Fibroblast of skin of abdomen (primary cell): ENCODE data around the gene SLC47A1.
"Not testable (repeated sequence)": the region's sequence is repeated elsewhere in the genome, so short reads cannot be mapped to it uniquely, and the experiment has no call there.

Experiments used
- DNase-seq: peaks from one replicate; pipeline ENCODE4 v3.0.0-alpha.2; 2013

The SLC47A1 gene

DNA sequence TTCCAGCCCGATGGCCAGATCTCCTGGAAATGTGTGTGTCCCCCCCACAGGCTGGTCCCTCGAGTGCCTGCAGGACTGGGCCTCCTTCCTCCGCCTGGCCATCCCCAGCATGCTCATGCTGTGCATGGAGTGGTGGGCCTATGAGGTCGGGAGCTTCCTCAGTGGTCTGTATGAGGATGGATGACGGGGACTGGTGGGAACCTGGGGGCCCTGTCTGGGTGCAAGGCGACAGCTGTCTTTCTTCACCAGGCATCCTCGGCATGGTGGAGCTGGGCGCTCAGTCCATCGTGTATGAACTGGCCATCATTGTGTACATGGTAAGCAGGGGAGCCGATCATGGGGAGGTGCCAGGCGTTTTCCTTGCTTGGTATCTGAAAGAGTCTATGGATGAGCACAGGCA lies 22.1 kb downstream of the SLC47A1 start:
- no peak for DNase-seq

DNA sequence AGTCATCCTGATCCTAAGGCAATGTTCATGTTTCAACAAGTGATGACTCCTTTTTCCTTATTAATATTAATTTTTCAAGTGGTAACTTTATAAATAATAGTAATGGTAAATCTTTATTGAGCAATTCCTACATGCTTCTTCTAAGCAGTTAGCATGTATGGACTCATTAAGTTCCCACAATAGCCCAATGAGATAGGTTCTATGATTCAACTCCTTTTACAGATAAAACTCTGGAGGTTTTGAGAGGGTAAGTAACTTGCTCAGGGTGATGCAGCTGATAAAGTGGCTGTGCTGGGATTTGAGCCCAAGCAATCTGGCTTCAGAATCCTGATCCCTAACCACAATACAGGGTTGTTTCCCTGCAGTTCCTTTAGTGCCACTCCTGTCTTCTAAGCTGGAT lies 25.3 kb downstream of the SLC47A1 start:
- no peak for DNase-seq

DNA sequence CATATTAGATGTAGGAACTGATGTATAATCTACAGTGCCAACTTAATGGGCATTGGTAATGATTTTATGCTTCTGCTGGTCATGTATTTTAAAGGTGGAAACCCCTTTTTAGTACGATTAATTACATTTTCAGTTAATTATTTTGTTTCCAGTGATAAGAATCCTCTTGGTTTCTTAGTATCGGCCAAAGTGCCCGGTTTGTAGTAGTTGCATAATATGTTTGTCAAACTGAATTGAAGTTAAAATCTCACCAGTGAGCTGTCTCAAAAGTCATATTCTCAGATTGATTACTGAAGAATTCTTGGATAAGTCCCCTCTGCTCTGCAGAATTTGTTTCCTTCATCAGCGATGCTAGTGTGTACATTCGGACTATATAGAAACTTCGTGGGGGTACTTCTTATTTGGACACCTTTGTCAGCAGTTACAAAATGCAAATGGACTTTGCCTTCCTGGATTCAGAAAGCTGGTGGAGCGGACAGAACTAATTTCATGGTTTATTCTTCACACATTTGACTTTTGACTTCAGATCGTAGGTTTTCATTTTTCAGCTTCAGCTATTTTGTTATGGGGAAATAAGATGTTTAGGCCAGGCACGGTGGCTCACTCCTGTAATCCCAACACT lies 28.2 kb downstream of the SLC47A1 start:
- no peak for DNase-seq

DNA sequence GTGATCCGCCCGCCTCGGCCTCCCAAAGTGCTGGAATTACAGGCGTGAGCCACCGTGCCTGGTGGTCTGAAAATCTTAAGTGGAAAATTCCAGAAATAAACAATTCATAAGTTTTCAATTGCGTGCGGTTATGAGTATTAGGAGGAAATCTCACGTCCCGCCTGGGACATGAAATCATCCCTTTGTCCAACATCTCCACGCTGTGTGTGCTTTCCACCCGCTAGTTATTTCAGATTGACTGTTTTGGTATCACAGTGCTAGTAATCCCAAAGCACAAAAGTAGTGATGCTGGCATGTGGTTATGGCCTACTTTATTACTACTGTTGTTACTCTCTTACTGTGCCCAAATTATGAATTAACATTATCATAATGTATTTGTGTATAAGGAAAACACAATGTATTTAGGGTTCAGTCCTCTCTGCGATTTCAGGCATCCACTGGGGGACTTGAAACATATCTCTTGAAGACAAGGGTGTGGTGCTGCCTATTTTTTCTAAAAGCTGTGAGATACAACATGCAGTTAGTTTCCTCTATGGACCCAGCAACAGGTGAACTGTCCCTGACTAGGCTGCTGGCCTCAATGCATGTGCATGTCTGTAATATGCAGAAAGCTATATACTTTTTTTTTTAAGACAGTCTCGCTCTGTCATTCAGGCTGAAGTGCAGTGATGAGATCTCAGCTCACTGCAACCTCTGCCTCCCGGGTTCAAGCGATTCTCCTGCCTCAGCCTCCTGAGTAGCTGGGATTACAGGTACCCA lies 32.3 kb downstream of the SLC47A1 start:
- DNase-seq = no peak

DNA sequence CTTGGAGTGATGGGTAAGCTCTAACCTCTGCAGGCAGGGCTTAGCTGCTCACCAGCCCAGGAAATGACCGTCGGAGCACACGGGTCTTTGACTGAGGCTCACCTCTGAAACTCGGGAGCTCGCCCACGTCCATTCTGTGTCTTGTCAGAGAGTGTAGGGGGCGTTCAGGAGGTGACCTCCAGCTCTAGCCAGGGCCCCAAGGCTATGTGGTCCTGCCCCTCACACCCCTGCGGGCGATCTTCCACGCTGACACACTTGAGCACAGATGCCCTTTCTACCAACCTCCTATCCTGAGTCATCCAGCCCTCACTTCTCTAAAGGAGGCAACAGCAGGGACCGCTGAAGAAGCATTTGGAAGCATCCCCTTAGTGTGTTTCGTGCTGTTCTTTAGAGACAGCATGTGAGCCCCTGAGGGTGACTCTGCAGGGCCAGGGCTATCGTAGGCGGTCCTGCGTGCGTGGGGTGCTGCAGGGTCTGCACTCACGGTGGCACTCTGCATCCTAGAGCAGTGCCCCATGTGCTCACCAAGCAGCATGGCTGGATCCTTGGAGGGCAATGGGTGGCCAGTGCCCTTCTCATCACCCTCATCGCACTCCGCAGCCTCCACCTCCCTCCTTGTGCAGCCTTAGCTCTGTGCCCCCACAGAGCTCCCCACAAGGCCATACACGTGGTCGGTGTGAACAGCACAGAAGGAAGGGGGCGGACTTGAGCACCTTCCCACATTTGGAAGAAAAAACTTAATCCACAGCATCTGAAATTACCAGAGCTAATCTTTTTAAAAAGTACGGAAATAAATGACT lies 33.8 kb downstream of the SLC47A1 start:
- no peak for DNase-seq

DNA sequence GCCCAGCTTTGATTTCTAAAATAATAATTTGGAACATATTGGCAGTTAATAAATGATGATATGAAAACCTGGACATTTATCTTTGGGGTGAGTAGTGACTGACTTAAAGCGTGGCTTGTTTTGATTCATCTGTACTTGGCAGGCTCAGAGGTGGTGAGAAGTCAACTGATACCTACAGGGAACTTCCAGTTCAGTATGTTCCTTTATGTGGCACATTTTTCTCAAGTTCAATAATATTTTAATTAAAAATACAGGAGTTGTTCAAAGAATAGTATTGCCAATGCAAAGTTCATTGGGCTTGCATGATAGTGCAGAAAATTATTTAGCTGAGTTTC lies 34.3 kb downstream of the SLC47A1 start:
- DNase-seq = no peak

DNA sequence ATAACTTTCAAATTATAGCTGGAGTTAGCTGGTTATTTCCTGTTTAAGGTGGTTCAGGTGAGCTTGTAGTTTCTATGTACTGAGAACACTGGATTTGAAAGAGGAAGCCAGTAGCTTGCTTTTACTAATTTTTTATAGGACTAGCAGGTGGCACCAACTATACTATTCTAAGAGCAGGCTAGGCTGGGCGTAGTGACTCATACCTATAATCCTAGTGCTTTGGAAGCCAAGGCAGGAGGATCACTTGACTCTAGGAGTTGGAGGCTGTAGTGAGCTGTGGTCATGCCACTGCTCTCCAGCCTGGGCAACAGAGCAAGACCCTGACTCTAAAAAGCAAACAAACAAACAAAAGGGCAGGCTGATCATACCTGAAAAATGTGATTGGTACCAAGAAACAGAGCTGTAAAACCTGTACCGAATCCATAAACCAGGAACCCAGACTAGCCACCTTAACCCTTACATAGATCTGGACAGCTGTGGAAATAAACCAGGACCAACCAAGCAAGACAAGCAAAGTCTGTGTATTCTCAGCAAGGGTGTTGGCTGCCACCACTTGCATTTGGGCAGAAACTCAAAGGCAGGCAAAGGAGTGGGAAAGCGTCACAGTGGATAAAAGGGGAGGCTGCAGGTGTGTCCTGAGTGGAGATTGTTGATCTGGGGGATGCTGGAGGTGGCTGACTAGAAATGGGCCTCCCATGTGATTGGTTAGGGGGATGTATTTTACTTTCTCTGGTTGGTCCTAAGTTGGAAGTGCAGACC lies 36.3 kb downstream of the SLC47A1 start:
- DNase-seq = no peak

DNA sequence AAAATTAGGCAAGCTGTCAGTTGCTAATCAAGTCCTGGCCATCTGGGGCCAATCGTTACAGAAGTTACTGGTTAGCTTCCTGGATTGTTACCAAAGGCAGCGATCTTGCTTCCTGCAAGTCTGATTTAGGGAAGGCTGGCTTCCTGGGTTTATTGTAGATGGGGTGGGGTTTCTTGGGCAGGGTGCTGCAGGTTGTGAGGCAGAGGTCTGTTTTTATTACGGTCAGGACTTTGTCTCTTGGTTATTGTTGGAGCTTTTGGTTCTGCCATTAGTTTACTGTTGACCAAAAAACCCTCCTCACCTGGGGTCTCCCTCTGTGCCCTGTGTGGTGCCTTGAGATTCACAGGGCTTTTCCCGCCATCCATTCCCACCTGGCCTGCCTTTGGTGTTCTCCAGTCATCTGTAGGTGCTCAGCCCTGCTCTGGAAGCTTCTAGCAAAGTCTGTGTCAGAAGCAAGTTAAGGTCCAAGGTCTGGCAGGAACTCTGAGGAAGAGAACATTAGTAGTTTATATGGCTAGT lies 36.9 kb downstream of the SLC47A1 start:
- no peak for DNase-seq

DNA sequence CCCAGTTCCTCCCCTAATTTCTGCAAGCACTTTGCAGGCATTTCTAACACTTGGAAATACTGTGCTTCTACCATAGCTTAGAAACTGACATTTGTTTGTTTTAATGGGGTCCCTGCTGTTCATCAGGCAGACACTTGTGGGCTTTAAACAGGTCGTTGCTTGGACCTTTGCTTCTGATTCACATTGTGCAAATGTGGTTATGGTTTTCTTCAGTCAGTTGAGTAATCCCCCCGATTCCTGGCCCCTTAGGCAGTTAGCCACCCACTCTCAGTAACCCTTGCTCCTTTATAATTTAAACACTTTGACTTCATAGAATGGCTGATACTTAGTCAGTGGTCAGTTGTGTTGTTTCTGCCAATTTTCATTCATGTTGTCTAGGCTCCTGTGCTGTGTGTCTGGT lies 39.4 kb downstream of the SLC47A1 start:
- no peak for DNase-seq

DNA sequence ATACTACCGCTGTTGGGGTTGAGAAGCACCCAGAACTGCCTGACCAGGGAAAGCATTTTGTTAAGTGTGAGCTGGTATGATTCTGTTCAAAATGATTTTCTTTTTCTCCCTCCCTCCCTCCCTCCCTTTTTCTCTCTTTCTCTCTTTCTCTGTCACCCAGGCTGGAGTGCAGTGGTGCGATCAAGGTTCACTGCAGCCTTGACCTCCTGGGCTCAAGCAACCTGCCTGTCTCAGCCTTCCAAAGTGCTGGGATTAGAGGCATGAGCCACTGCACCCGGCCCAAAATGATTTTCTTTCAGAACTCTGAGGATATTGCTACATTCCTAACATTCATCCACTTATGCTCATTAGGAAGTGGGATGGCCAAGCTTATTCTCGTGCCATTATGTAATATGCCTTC lies 41.3 kb downstream of the SLC47A1 start:
- no peak for DNase-seq

DNA sequence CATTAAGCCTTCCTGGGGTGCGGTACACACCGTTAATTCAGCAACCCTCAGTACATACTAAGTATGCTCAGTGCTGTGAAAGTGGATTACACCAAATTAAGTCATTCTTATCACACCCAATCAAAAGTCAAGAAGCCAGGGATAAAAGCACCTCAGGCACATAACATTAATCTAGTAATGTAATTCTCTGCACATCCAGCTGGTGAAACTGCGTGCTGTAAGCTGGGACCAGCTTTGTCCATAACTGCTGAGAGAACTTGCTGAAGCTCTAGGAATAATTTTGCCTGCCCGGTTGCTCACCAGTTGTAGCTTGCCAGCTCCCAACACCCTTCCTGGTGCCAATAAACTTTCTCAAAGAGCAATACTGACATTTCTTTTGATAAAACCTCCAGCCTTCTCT lies 44.9 kb downstream of the SLC47A1 start:
- DNase-seq = no peak

DNA sequence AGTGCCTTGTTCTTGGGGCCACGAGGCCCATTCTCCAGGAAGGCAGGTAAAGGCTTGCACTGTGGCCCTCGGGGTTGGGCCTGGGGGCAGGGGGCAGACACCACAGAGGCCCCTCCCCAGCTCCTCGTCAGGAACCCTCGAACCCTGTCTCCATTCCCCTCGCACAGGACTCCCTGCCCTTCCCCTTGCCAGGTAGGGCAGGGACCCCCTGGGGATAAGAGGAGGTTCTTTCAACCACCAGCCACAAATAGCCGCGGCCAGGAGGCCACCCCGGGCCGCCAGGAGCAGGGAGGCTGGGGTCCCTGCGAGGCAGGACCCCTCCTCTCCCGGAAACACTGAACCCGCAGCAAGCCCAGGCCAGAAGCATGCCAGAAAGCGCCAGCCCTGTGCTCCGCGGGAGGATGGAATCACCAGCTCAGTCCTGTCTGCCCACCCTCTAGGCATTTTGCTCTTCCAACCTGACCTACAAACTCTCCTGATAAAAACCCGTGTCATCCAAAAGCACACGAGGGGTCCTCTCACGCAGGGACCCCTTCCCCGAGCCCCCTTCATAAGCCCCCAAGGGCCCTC lies 45.6 kb downstream of the SLC47A1 start:
- no peak for DNase-seq

DNA sequence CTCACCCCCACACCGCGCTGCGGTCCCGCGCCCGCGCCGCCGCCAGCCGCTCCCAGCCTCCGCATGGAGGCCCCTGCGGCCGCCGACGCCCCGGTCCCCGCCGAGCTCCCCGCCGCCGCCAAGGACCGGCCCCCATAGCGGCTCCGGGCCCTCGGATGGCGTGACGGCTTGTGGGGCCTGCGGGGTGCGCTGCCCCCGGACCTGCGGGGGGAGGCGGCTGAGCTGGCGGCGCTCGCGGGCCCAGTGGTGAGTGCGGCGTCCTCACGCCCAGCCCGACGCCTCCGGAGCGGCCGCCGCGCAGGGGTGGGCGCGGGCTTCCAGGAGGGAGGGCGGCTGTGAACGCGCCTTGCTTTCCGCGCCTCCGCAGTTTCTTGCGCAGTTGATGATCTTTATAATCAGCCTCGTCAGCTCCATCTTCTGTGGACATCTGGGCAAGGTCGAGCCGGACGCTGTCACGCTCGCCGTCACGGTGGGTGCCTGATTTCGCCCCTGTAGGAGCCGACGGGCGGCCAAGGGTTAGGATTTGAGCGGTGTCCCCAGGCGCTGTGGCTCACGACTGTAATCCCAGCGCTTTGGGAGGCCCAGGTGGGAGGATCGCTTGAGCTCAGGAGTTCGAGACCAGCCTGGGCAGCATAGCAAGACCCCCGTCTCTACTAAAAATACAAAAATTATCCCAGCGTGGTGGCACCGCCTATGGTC lies 46.4 kb downstream of the SLC47A1 start:
- DNase-seq = no peak

DNA sequence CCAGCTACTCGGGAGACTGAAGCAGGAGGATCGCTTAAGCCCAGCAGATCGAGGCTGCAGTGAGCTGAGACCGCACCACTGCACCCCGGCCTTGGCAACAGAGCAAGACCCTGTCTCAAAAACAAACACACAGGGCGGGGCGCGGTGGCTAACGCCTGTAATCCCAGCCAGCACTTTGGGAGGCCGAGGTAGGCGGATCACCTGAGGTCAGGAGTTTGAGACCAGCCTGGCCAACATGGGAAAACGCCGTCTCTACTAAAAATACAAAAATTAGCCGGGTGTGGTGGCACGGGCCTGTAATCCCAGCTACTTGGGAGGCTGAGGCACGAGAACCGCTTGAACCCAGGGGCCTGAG lies 46.9 kb downstream of the SLC47A1 start:
- not testable (repeated sequence) for DNase-seq

DNA sequence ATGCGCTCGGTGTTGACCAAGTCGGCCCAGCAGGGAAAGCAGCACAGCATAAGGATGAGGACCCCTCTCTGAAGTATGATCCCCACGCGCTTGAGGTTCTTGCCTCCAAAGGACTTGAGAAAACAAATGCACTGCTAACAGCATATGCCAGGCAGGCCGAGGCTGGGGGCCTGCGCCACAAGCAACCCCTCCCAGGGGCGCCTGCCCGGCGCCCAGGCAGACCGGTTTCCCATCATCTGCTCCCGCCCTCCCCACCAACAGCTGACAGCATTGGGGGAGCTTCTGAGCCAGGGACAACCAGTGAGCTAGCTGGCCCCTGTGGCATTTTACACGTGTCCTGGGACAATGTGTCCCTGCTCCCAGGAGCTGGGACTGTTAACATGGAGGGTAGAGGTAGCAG lies 48.5 kb downstream of the SLC47A1 start:
- not testable (repeated sequence) for DNase-seq

DNA sequence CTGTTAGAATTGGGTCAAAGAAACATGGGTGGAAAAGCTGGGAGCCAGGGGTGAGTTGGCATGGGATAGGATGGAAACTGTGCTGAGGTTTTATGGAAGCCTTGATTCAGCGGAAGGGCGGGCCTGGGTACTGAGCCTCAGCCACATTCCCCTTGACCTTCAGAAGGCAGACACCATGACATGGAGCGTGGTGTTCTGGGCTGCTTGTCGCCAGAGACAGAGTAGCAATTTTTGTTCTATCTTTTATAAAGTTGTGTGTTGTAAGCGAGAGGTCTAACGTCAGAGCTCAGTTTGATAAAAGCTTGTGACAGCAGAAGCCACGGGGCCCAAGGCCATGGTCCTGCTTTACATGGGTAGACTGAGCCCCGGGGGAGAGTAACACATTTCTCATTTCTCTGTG lies 50.2 kb downstream of the SLC47A1 start:
- DNase-seq = no peak

DNA sequence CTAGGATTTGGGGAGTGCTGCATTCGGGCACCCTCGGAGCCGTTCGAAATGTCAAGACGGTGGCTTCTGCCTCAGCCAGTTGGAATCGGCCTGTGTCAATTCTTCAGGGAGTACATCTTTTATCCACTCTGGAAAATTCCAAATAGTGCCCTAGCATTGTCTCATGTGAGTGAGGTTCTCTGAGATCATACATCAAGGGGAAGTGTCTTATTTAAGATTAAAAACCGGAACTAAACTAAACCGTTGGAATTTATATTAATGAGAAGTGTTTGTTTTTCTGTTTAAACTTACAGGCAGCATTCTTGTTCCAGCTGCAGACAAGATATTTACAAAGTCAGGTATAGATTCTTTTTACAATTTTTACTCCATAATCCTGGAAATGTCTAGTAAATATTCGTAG lies 56.8 kb downstream of the SLC47A1 start:
- no peak for DNase-seq

DNA sequence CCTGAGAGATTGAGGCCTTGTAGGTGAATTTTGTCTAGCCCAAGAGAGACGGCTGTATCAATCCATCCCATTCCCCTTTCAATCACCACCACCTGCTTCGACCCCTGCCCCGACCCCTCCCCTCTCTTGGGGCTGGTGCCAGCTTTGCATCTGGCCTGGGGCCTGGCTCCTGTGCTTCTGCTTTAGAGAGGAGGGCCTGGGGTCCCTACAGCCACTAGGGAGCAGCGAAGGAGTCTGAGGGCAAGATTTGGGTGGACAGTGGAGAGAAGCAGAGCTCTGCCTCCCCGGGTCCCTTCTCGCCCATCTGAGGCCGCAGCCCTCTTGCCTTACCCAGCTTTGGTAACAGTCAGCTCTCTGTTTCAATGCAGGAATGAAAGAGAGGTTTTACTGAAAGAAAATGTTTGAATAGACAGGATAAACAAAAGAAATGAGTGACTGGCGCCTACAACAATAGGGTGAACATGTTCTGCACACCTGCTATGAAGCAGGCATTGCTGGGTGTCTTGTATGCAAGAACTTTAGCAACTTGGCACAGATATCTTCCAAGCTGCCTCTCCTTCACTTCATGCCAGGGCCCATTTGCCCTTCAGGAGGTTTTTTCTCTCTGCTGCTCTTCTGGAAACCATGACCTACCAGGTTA lies 57.4 kb downstream of the SLC47A1 start:
- no peak for DNase-seq

DNA sequence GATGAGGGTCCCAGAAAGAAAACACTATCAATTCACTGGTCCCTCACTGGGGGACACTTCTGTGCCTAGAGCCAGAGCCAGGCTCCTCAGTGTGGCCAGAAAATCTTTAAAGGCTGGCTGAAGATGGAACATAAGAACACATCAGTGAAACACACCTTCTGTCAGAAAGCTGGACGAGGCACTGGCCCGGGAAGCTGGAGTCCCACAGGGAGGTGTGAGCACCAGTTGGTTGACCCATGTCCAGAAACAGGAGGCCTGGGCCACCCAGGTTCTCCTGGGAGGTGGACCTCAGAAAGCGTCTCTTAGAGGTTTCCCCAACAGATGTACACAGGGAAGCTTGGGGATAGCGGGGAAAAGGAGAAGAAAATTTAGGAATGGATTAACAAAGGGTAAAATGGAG lies 58.7 kb downstream of the SLC47A1 start:
- no peak for DNase-seq

DNA sequence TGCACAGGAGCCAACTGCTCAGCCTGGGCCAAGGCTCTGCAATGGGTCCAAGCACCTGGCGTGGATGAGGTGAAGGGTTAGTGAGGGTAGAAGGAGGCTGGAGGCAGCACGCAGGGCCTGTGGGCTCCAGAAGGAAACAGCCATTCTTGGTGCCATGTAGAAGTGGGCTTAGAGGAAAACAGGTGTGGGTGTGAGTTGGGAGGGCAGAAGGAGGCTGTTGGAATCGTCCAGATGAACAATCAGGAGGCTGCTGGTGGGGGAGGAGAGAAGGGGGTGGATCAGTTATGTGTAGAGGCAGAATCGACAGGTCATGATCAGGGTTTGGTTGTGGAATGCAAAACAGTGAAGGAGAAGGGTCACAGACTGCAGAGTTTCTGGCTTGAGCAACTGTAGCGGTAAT lies 63.2 kb downstream of the SLC47A1 start:
- no peak for DNase-seq

DNA sequence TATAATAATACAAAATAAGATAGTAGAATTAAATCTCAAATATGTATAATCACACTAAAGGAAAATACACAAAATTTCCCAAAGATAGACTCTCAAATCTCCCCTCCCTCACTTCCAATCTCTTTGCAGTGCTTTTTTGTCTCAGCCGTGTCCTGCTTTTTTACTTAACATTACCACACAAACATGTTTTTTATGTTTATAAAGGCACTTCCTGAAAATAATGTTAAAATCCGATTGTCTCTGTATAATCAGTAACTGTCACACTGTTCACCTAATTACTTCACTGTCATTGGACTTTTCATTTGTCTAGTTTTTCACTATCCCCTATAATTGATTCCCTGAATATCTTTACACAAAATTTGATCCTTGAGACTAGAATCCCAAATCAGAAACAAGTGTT lies 76.7 kb downstream of the SLC47A1 start:
- DNase-seq = no peak

DNA sequence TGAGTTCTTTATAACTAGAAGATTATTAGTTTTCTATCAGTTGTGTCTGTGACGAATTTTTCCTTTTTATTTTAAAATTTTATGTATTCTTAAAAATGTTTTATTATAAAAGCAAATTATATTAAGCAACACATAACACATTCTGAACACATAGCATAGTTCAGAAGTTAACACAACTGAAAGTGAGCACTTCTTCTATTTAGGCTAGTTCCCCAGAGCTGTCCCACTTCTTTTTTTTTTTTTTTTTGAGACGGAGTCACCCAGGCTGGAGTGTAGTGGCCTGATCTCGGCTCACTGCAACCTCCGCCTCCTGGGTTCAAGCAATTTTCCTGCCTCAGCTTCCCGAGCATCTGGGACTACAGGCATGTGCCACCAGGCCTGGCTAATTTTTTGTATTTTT lies 77.2 kb downstream of the SLC47A1 start:
- no peak for DNase-seq
